Liver (tissue), 9 donors: Measurements from ENCODE around the gene IL1RAPL1. TPM values are rescaled to one million over a fixed set of nuclear protein-coding genes. Genes with fewer than 3 reads are reported as not detected.

ENCODE experiments used
- DNase-seq: peaks from one replicate; pipeline ENCODE4 v3.0.0-alpha.2; 2017; ENCODE audit warnings: low spot score
- H3K27ac ChIP-seq, 2 donors: one replicate each; pipeline ENCODE4 v1.7.0; 2013; ENCODE audit warnings: inconsistent platforms in 2 of 2, low read length in 2 of 2, control low read depth in 1 of 2, low read depth in 1 of 2, mild to moderate bottlenecking in 1 of 2
- H3K27me3 ChIP-seq, 4 donors: one replicate each; pipeline versions ENCODE4 v1.6.1 to v1.7.0; 2013; ENCODE audit warnings: low read length in 3 of 4, inconsistent platforms in 1 of 4, mild to moderate bottlenecking in 1 of 4, moderate library complexity in 1 of 4; ENCODE audit not compliant: control insufficient read depth in 4 of 4, insufficient read depth in 4 of 4
- H3K36me3 ChIP-seq, 4 donors: one replicate each; pipeline versions ENCODE4 v1.6.1 to v1.7.0; 2013; ENCODE audit warnings: low read length in 3 of 4, mild to moderate bottlenecking in 3 of 4, low read depth in 1 of 4, moderate library complexity in 1 of 4; ENCODE audit not compliant: control insufficient read depth in 4 of 4, insufficient read depth in 3 of 4
- H3K4me1 ChIP-seq, 4 donors: one replicate each; pipeline versions ENCODE4 v1.6.1 to v1.7.0; 2013; ENCODE audit warnings: low read length in 3 of 4, mild to moderate bottlenecking in 3 of 4, moderate library complexity in 1 of 4; ENCODE audit not compliant: control insufficient read depth in 4 of 4, insufficient read depth in 4 of 4
- H3K4me3 ChIP-seq, 3 donors: one replicate each; pipeline versions ENCODE4 v1.6.1 to v1.7.0; 2013; ENCODE audit warnings: low read length in 3 of 3, control low read depth in 1 of 3, low read depth in 1 of 3, mild to moderate bottlenecking in 1 of 3
- H3K9ac ChIP-seq, 2 donors: one replicate each; pipeline ENCODE4 v1.7.0; 2013; ENCODE audit warnings: low read length in 2 of 2, mild to moderate bottlenecking in 2 of 2, moderate library complexity in 2 of 2, control low read depth in 1 of 2, low read depth in 1 of 2
- H3K9me3 ChIP-seq, 4 donors: one replicate each; pipeline versions ENCODE4 v1.6.1 to v1.7.0; 2013; ENCODE audit warnings: low read length in 3 of 4; ENCODE audit not compliant: control insufficient read depth in 4 of 4
- EGR1 ChIP-seq, 2 donors: IDR thresholded peaks; 2 replicates each; pipeline ENCODE4 v1.6.1; 2016 to 2018; ENCODE audit warnings: antibody characterized with exemption in 2 of 2, low read depth in 2 of 2
- FOXA1 ChIP-seq: IDR thresholded peaks from 2 replicates; pipeline ENCODE4 v1.6.1; 2016; ENCODE audit warnings: antibody characterized with exemption
- FOXA2 ChIP-seq: IDR thresholded peaks from 2 replicates; pipeline ENCODE4 v1.6.1; 2016; ENCODE audit warnings: antibody characterized with exemption
- GABPA ChIP-seq, 2 donors: IDR thresholded peaks in 1 of 2; conservative IDR thresholded peaks in 1 of 2; 2 replicates each; pipeline ENCODE4 v1.6.1; 2016; ENCODE audit warnings: antibody characterized with exemption in 2 of 2, mild to moderate bottlenecking in 1 of 2, moderate library complexity in 1 of 2
- HNF4A ChIP-seq, 2 donors: conservative IDR thresholded peaks; 2 replicates each; pipeline ENCODE4 v1.6.1; 2016; ENCODE audit warnings: antibody characterized with exemption in 2 of 2, mild to moderate bottlenecking in 2 of 2
- HNF4G ChIP-seq: IDR thresholded peaks from 2 replicates; pipeline ENCODE4 v1.6.1; 2016; ENCODE audit warnings: antibody characterized with exemption
- JUND ChIP-seq, 2 donors: IDR thresholded peaks; 2 replicates each; pipeline ENCODE4 v1.6.1; 2016; ENCODE audit warnings: antibody characterized with exemption in 2 of 2
- NR2F2 ChIP-seq: IDR thresholded peaks from 2 replicates; pipeline ENCODE4 v1.6.1; 2016; ENCODE audit warnings: antibody characterized with exemption
- RAD21 ChIP-seq, 2 donors: IDR thresholded peaks; 2 replicates each; pipeline ENCODE4 v1.6.1; 2016; ENCODE audit warnings: antibody characterized with exemption in 2 of 2, mild to moderate bottlenecking in 2 of 2
- RXRA ChIP-seq, 2 donors: IDR thresholded peaks; 2 replicates each; pipeline ENCODE4 v1.6.1; 2017 to 2018; ENCODE audit warnings: antibody characterized with exemption in 2 of 2, mild to moderate bottlenecking in 1 of 2
- SP1 ChIP-seq: IDR thresholded peaks from 2 replicates; pipeline ENCODE4 v1.6.1; 2018; ENCODE audit warnings: antibody characterized with exemption, mild to moderate bottlenecking
- TAF1 ChIP-seq: conservative IDR thresholded peaks from 2 replicates; pipeline ENCODE4 v1.6.1; 2016; ENCODE audit warnings: antibody characterized with exemption, mild to moderate bottlenecking
- YY1 ChIP-seq: IDR thresholded peaks from 2 replicates; pipeline ENCODE4 v1.6.1; 2016; ENCODE audit warnings: antibody characterized with exemption, mild to moderate bottlenecking
- WGBS: extraction: QIAGEN DNeasy Blood & Tissue Kit; methylation state at CpG from one replicate; pipeline ENCODE4 v1.1.7; 2013; 5-methylcytosine and 5-hydroxymethylcytosine counted together
- polyA plus RNA-seq, 2 donors: library from polyadenylated mRNA; stranded (reverse) in 1 of 2; unstranded in 1 of 2; fragments of 200-250 nt in 1 of 2; fragments of >200 nt in 1 of 2; fragmentation: Nextera tagmentation in 1 of 2; extraction: Ambion mirVana in 1 of 2; gene quantifications; one replicate each; pipeline versions ENCODE4 v1.2.1 to v1.2.3, GENCODE V29; 2013 to 2015
- total RNA-seq, 2 donors: library from RNA; depleted of rRNA; stranded (reverse); fragments of >200 nt; gene quantifications; one replicate each; pipeline ENCODE4 v1.2.3, GENCODE V29; 2014
- TF ChIP-seq, protein P1 (sequence below): IDR thresholded peaks from 2 replicates; pipeline ENCODE4 v1.6.1; 2016; ENCODE audit warnings: antibody characterized with exemption
- TF ChIP-seq, protein P2 (sequence below): IDR thresholded peaks from 2 replicates; pipeline ENCODE4 v1.6.1; 2016; ENCODE audit warnings: antibody characterized with exemption, mild to moderate bottlenecking
- TF ChIP-seq, protein P3 (sequence below): IDR thresholded peaks from 2 replicates; pipeline ENCODE4 v1.6.1; 2016; ENCODE audit warnings: antibody characterized with exemption
- TF ChIP-seq, protein P4 (sequence below): fragments of 150-350 bp; IDR thresholded peaks from 2 replicates; pipeline ENCODE4 v1.5.1; 2017; ENCODE audit warnings: improper control_type of control experiment, low read depth, low read length; ENCODE audit not compliant: missing input control
- TF ChIP-seq, protein P5 (sequence below): IDR thresholded peaks from 2 replicates; pipeline ENCODE4 v1.6.1; 2016; ENCODE audit warnings: antibody characterized with exemption
- donor health status: healthy.
- donor health status: healthy.
- donor health status: healthy.
- donor health status: healthy.
- donor health status: healthy.

The IL1RAPL1 gene
- total and polyA plus RNA-seq, 4 donors, result 0.08 to 0.33 TPM; not detected in 2

DNA sequence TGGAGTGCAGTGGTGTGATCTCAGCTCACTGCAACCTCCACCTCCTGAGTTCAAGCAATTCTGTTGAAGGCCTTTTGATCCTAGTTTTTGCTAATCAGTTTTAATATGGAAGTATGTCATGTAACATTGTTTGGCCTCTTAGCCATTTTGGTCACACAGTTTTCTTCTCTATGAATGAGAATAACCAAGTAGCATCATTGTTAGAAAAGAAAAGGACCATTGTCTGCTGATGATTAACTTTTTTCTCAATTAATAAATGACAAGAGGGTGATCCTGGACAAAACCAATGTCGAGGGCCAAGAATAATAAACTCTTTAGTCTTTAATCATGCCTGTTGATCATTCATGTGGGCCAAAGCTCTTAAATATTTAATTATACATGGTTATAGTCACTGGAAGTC lies 1338.8 kb downstream of the IL1RAPL1 start:
- no peak overlapping the region for H3K9ac ChIP-seq
- H3K27me3 ChIP-seq, result no peaks in the 10 kb centered on the region
- H3K27ac ChIP-seq, result no peak overlapping the region
- no peaks in the 10 kb centered on the region for H3K4me1 ChIP-seq
- no peaks in the 10 kb centered on the region for H3K36me3 ChIP-seq
- TF ChIP-seq, protein P1, sequence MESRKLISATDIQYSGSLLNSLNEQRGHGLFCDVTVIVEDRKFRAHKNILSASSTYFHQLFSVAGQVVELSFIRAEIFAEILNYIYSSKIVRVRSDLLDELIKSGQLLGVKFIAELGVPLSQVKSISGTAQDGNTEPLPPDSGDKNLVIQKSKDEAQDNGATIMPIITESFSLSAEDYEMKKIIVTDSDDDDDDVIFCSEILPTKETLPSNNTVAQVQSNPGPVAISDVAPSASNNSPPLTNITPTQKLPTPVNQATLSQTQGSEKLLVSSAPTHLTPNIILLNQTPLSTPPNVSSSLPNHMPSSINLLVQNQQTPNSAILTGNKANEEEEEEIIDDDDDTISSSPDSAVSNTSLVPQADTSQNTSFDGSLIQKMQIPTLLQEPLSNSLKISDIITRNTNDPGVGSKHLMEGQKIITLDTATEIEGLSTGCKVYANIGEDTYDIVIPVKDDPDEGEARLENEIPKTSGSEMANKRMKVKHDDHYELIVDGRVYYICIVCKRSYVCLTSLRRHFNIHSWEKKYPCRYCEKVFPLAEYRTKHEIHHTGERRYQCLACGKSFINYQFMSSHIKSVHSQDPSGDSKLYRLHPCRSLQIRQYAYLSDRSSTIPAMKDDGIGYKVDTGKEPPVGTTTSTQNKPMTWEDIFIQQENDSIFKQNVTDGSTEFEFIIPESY, result no peak
- TF ChIP-seq EGR1 (IDR thresholded peaks at IDR 0.05; ENCODE audit: low read depth in 2 of 2), result no peak
- no peak for TF ChIP-seq GABPA (IDR thresholded peaks at IDR 0.05 in 1 of 2, conservative IDR thresholded peaks at IDR 0.05 in 1 of 2)
- no peak for TF ChIP-seq FOXA2
- no peak for TF ChIP-seq TAF1
- no peak for TF ChIP-seq JUND (IDR thresholded peaks at IDR 0.05)
- TF ChIP-seq, protein P2, sequence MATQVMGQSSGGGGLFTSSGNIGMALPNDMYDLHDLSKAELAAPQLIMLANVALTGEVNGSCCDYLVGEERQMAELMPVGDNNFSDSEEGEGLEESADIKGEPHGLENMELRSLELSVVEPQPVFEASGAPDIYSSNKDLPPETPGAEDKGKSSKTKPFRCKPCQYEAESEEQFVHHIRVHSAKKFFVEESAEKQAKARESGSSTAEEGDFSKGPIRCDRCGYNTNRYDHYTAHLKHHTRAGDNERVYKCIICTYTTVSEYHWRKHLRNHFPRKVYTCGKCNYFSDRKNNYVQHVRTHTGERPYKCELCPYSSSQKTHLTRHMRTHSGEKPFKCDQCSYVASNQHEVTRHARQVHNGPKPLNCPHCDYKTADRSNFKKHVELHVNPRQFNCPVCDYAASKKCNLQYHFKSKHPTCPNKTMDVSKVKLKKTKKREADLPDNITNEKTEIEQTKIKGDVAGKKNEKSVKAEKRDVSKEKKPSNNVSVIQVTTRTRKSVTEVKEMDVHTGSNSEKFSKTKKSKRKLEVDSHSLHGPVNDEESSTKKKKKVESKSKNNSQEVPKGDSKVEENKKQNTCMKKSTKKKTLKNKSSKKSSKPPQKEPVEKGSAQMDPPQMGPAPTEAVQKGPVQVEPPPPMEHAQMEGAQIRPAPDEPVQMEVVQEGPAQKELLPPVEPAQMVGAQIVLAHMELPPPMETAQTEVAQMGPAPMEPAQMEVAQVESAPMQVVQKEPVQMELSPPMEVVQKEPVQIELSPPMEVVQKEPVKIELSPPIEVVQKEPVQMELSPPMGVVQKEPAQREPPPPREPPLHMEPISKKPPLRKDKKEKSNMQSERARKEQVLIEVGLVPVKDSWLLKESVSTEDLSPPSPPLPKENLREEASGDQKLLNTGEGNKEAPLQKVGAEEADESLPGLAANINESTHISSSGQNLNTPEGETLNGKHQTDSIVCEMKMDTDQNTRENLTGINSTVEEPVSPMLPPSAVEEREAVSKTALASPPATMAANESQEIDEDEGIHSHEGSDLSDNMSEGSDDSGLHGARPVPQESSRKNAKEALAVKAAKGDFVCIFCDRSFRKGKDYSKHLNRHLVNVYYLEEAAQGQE, result no peak
- TF ChIP-seq, protein P3, sequence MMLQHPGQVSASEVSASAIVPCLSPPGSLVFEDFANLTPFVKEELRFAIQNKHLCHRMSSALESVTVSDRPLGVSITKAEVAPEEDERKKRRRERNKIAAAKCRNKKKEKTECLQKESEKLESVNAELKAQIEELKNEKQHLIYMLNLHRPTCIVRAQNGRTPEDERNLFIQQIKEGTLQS, result no peak
- no peak for TF ChIP-seq NR2F2
- no peak for TF ChIP-seq YY1
- TF ChIP-seq FOXA1, result no peak
- no peak for TF ChIP-seq HNF4G
- TF ChIP-seq SP1, result no peak
- 86% methylated on average over 1 of the region's 1 CpG for WGBS
- no peak overlapping the region for H3K4me3 ChIP-seq
- H3K9me3 ChIP-seq, result no peaks in the 10 kb centered on the region
- DNase-seq, result no peak

DNA sequence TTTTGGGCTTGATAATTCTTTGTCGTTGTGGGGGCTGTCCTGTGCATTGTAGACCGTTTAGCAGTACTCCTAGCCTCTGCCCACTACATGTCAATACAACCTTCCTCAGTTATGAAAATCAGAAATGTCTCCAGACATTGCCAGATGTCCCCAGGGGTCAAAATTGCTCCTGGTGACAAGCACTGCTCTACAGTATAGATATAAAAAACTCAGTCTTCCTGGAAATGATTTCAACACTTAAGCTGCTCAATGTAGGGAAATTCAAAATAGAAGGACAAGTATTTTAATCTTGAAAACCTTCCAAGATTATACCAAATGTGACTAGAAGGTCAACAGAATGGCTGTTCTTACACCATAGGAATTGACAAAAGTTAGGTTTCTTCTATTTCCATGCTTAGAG lies 1339.4 kb downstream of the IL1RAPL1 start:
- Histone ChIP-seq H3K36me3 (no peaks in the 10 kb centered on the region), H3K4me3 (no peak overlapping the region), H3K9ac (no peak overlapping the region), H3K27me3 (no peaks in the 10 kb centered on the region), H3K4me1 (no peaks in the 10 kb centered on the region), H3K9me3 (no peaks in the 10 kb centered on the region), H3K27ac (no peak overlapping the region)
- TF ChIP-seq, protein P3, result no peak
- no peak for TF ChIP-seq FOXA2
- TF ChIP-seq RXRA (IDR thresholded peaks at IDR 0.05), result no peak
- no peak for TF ChIP-seq SP1
- TF ChIP-seq, protein P4, sequence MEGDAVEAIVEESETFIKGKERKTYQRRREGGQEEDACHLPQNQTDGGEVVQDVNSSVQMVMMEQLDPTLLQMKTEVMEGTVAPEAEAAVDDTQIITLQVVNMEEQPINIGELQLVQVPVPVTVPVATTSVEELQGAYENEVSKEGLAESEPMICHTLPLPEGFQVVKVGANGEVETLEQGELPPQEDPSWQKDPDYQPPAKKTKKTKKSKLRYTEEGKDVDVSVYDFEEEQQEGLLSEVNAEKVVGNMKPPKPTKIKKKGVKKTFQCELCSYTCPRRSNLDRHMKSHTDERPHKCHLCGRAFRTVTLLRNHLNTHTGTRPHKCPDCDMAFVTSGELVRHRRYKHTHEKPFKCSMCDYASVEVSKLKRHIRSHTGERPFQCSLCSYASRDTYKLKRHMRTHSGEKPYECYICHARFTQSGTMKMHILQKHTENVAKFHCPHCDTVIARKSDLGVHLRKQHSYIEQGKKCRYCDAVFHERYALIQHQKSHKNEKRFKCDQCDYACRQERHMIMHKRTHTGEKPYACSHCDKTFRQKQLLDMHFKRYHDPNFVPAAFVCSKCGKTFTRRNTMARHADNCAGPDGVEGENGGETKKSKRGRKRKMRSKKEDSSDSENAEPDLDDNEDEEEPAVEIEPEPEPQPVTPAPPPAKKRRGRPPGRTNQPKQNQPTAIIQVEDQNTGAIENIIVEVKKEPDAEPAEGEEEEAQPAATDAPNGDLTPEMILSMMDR, result no peak
- TF ChIP-seq, protein P5, sequence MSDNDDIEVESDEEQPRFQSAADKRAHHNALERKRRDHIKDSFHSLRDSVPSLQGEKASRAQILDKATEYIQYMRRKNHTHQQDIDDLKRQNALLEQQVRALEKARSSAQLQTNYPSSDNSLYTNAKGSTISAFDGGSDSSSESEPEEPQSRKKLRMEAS, result no peak
- TF ChIP-seq GABPA (IDR thresholded peaks at IDR 0.05 in 1 of 2, conservative IDR thresholded peaks at IDR 0.05 in 1 of 2), result no peak
- no peak for TF ChIP-seq HNF4A (conservative IDR thresholded peaks at IDR 0.05)
- no peak for TF ChIP-seq NR2F2
- TF ChIP-seq, protein P1, result no peak
- no peak for TF ChIP-seq RAD21 (IDR thresholded peaks at IDR 0.05)
- no peak for TF ChIP-seq HNF4G
- no peak for TF ChIP-seq TAF1
- no peak for TF ChIP-seq EGR1 (IDR thresholded peaks at IDR 0.05; ENCODE audit: low read depth in 2 of 2)
- 66% methylated on average over 2 of the region's 2 CpGs for WGBS
- DNase-seq, result no peak
